Left cardiac atrium (tissue), 4 donors: ENCODE results near the gene DCTN3. TPM values are rescaled to one million over a fixed set of nuclear protein-coding genes. Genes with fewer than 3 reads are reported as not detected.
A peak's percentile ranks its signal among the peaks of the same experiment; 100 is the strongest.
"Not testable (repeated sequence)": the region's sequence is repeated elsewhere in the genome, so short reads cannot be mapped to it uniquely, and the experiment has no call there.

Experiments used
- ATAC-seq, 2 donors: fragments of 200-7000 bp; cut with Tn5 transposase; one replicate each; pipeline ENCODE4 v1.9.1; 2020; ENCODE audit warnings: mild to moderate bottlenecking in 2 of 2, moderate library complexity in 2 of 2
- DNase-seq: peaks from one replicate; pipeline ENCODE4 v3.0.0-alpha.2; 2020
- intact Hi-C, 2 donors: fragments of 100-400 bp; cut with DNase I; formaldehyde crosslinking; loops; one replicate each; pipeline versions ENCODE4 v1.14.1 to v1.15.1; 2022 to 2023
- total RNA-seq, 2 donors: library from RNA; stranded (reverse); fragmentation: NEBNext Ultra II Directional; extraction: Animal tissue kit (Norgen Biotek cat#: 25700); gene quantifications; one replicate each; pipeline ENCODE4 v1.2.1, GENCODE V29; 2021
- donor health status: DM: no; HTN: yes; CAD: no.
- donor health status: DM: no; HTN: yes; CAD: no; lungs with severe emphysema.
- donor health status: DM: yes; HTN: yes; CAD: no.
- donor health status: Dilated cardiomyopathy.

Gene DCTN3
- total RNA-seq, 2 donors from 2014 or later, result 93.6 to 109 TPM

DNA sequence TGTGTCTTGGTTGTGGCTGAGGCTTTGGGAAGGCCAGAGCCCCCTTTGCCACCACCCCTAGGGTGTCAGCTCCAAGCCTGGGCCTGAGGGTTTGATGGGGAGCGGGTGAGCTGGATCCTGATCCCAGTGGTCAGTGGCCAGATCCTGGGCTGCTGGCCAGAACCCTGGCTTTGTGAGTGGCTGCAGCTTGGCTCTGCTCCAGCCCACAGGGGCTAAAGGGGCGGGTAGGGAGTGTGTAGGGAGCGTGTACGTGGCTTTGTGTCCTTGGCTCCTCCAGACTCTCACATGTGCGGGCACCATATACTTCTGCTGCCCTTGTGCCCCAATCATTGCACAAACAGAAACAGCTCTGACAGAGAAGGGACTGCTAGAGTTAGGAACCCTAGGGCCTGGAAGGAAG, 30.5 kb upstream of the DCTN3 start:
- intact Hi-C loops, result no loop called here
- DNase-seq, result no peak
- ATAC-seq, result no peak

DNA sequence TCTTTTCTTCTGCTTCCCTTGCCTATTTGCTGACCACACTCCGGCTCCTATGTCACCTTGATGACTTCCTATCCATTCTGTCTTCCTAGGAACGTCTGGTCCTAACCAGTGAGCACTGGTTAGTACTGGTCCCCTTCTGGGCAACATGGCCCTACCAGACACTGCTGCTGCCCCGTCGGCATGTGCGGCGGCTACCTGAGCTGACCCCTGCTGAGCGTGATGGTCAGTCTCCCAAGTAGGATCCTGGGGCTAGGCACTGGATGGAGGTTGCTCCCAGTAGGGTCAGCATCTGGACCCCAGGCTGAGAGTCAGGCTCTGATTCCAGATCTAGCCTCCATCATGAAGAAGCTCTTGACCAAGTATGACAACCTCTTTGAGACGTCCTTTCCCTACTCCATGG, 28.4 kb upstream of the DCTN3 start:
- no peak for DNase-seq
- no peak for ATAC-seq
- intact Hi-C loops, result no loop called here

DNA sequence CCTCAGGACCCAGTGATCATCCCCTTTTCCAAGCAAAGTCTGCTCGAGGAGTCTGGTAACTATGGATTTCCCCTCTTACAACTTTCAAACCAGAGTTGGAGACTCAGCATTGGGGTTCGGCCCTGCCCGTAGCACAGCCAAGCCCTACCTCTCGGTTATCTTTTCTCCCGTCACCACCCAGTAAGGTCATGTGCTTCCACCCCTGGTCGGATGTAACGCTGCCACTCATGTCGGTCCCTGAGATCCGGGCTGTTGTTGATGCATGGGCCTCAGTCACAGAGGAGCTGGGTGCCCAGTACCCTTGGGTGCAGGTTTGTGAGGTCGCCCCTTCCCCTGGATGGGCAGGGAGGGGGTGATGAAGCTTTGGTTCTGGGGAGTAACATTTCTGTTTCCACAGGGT, 27.4 kb upstream of the DCTN3 start:
- DNase-seq (no peak), ATAC-seq (no peak)
- intact Hi-C loops, result no loop called here

DNA sequence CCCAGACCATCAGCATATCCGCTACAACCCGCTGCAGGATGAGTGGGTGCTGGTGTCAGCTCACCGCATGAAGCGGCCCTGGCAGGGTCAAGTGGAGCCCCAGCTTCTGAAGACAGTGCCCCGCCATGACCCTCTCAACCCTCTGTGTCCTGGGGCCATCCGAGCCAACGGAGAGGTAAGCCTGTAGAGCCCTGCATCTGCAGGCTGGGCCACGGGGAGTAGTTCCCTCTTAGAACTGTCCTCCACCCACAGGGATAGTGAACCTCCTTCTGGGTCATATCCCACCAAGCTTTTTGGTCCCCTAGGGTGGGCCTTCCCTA, 26.7 kb upstream of the DCTN3 start:
- DNase-seq, result no peak
- intact Hi-C loops, result no loop called here
- no peak for ATAC-seq

GRCh38 chr9:34646211-34647083, 26.2 kb upstream of the DCTN3 start, which contains the start of gene GALT:
Gene GALT (plus strand): TSS chr9:34646675. CDS start chr9:34646705, 30 bp downstream.
- DNase-seq (peak; percentile 95), ATAC-seq (peak; percentile 87 to 89)
- intact Hi-C loops, result no loop called here

- intact Hi-C loops, result no loop called here
- no peak for ATAC-seq
- no peak for DNase-seq
These were observed 24.5 kb upstream of the DCTN3 start for GRCh38 chr9:34644766-34645314.

- ATAC-seq (no peak), DNase-seq (no peak)
- intact Hi-C loops, result no loop called here
These were observed 22.4 kb upstream of the DCTN3 start for GRCh38 chr9:34642679-34643078.

- intact Hi-C loops, DNase-seq, ATAC-seq: not testable (repeated sequence)
These were observed 19.0 kb upstream of the DCTN3 start for GRCh38 chr9:34639322-34639721.

DNA sequence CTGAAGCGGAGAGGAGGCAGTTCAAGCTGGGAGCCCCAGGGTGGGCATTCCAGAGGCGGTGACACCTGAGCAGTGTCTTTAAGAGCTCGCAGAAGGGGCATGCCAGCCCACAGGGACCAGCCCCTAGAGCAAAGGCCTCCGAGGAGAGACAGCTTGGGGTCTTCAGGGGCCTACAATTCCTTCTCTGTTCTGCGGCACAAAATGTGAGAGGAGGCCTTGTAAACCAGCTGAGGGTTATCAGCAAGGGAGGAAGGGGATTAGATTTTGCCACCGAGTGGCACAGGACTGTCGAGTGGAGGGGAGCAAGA, 17.8 kb upstream of the DCTN3 start:
- no peak for ATAC-seq
- intact Hi-C loops, result no loop called here
- no peak for DNase-seq

- intact Hi-C loops, result no loop called here
- DNase-seq (peak; percentile 95), ATAC-seq (peak; percentile 96 to 98)
These were observed 17.3 kb upstream of the DCTN3 start, which contains the start of gene SIGMAR1 for GRCh38 chr9:34637356-34638137. Gene SIGMAR1 (minus strand): TSS chr9:34637787. CDS start chr9:34637697, 90 bp downstream.

GRCh38 chr9:34636791-34637355, 16.6 kb upstream of the DCTN3 start:
- ATAC-seq, result no peak
- intact Hi-C loops, result no loop called here
- DNase-seq, result no peak

DNA sequence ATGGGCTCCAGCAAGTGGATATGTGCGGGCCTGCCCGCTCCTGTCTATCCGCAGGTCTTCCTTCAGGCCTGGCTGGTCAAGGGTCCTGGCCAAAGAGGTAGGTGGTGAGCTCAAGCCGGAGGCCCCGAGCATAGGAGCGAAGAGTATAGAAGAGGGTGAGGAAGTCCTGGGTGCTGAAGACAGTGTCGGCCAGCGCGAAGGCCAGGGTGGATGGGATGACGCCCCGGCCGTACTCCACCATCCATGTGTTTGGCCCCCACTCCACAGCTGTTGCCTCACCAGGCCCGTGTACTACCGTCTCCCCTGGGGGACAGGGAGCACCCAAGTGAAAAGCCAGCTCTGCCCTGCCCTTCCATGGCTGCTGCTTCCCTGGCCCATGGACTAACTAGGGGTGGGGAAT, 15.3 kb upstream of the DCTN3 start:
- intact Hi-C loops, result no loop called here
- DNase-seq (no peak), ATAC-seq (no peak)

GRCh38 chr9:34634551-34635248, 14.4 kb upstream of the DCTN3 start:
- DNase-seq (no peak), ATAC-seq (no peak)
- intact Hi-C loops, result loop anchor here in 1 of 2 donors (1.0 kb wide), 1 partner anchor 21 kb away; no protein-coding TSS in a partner anchor

DNA sequence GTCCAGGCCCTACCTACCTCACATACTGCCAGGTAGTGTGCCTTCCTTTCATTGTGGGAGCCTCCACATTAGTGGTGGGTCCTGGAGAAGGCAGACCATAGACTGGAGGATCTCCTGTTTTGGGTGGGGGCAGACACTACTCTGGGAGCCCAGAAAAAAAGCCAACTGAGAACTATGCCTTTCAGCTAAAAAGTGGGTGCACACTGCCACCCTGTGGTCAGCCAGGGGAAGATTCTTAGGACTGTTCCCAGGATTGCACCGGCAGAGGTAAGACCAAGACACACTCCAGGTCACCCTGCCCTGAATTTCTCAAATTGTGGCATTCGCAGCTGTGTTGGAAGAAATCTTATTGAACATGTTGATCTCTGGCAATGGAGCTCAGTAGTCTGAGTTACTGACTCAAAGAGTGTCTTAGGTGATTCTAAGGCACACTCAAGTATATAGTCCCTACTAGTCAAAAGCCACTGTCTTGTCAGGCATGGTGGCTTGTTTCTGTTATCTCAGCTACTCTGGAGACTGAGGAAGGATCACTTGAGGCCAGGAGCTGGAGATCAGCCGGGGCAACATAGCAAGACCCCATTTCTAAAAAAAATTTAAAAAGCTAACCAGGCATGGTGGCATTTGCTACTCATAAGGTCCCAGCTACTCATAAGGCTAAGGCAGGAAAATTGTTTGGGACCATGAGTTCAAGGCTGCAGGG, 13.7 kb upstream of the DCTN3 start:
- ATAC-seq (peak; percentile 10 to 14), DNase-seq (no peak)
- intact Hi-C loops, result loop anchor here in 1 of 2 donors (1.0 kb wide), 1 partner anchor 21 kb away; no protein-coding TSS in a partner anchor

- no peak for DNase-seq
- intact Hi-C loops, result no loop called here
- no peak for ATAC-seq
These were observed 12.9 kb upstream of the DCTN3 start for GRCh38 chr9:34633166-34633565.

DNA sequence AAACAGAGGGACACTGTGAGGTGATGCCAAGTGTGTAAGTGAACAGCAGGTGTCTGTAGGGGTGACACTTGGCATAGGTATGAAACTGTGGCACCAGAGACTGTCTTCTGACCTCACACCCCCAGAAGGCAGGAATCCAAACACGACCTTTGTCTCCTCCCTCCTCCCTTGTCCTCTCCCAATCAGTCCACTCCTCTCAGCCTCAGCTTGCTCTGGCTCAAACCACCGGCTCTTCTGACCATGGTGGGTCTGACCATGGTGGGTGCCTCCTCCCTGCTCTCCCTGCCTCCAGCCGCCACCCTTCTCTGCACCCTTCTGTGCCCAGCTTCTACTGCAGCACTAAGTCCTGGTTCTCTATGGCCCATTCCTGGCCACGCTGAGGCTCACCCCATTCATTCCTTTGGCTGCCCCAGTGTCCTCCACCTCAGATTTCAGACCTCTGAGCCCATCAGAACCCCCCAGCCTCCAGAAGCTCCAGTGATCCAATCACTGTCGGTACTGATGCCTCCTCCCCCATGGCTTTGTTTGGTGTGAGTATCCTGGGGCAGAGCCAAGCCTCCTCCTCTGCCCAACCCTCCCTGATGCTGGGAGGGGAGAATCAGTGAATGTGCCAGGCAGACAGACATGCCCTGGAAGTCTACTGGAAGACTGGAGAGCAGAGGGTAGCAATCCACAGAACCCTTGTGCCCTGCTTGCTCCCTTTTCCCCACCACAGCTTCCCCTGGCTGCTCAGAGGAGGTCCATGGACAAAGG, 10.3 kb upstream of the DCTN3 start:
- intact Hi-C loops, result no loop called here
- DNase-seq (no peak), ATAC-seq (peak in 1 of 2 donors; percentile 18)

GRCh38 chr9:34629491-34629808, 9.2 kb upstream of the DCTN3 start:
- ATAC-seq, result no peak
- intact Hi-C loops, result no loop called here
- no peak for DNase-seq
